Activated T-cell treated with anti-CD3 and anti-CD28 coated beads, Interleukin-2, amount 50 U/mL, for 24 hours (primary cell): ENCODE measurements around the gene TBXA2R.
"Not testable (repeated sequence)": the region's sequence is repeated elsewhere in the genome, so short reads cannot be mapped to it uniquely, and the experiment has no call there.

ENCODE experiments used
- DNase-seq: peaks from one replicate; pipeline ENCODE4 v3.0.0-alpha.2; 2020
- H3K27ac Mint-ChIP-seq: 2 replicates; pipeline ENCODE4 v1.8.0; 2020; ENCODE audit warnings: mild to moderate bottlenecking, mixed read lengths
- H3K27me3 Mint-ChIP-seq: 2 replicates; pipeline ENCODE4 v1.8.0; 2020; ENCODE audit warnings: mixed read lengths
- H3K36me3 Mint-ChIP-seq: 2 replicates; pipeline ENCODE4 v1.8.0; 2020; ENCODE audit warnings: low read depth, mixed read lengths
- H3K4me1 Mint-ChIP-seq: 2 replicates; pipeline ENCODE4 v1.8.0; 2020; ENCODE audit warnings: low read depth, mixed read lengths
- H3K4me3 Mint-ChIP-seq: 2 replicates; pipeline ENCODE4 v1.8.0; 2020; ENCODE audit warnings: mild to moderate bottlenecking, moderate library complexity, mixed read lengths
- H3K9me3 Mint-ChIP-seq: 2 replicates; pipeline ENCODE4 v1.8.0; 2020; ENCODE audit warnings: mixed read lengths

TBXA2R gene

GRCh38 chr19:3589949-3590348 lies 16.7 kb downstream of the TBXA2R start:
- DNase-seq = no peak
- Mint-ChIP-seq H3K27me3 (no peaks in the 10 kb centered on the region), H3K9me3 (no peaks in the 10 kb centered on the region), H3K27ac (no peak overlapping the region), H3K4me3 (no peak overlapping the region), H3K4me1 (no peaks in the 10 kb centered on the region), H3K36me3 (no peaks in the 10 kb centered on the region)

- Mint-ChIP-seq H3K27me3 (no peaks in the 10 kb centered on the region), H3K27ac (no peak overlapping the region), H3K4me1 (no peaks in the 10 kb centered on the region), H3K4me3 (no peak overlapping the region), H3K9me3 (no peaks in the 10 kb centered on the region), H3K36me3 (no peaks in the 10 kb centered on the region)
- DNase-seq = no peak
Observed at GRCh38 chr19:3589439-3589838, 17.2 kb downstream of the TBXA2R start.

- Mint-ChIP-seq H3K9me3 (no peaks in the 10 kb centered on the region), H3K36me3 (no peaks in the 10 kb centered on the region), H3K27me3 (no peaks in the 10 kb centered on the region), H3K27ac (no peak overlapping the region), H3K4me1 (no peaks in the 10 kb centered on the region), H3K4me3 (no peak overlapping the region)
- no peak for DNase-seq
Observed at GRCh38 chr19:3586707-3587346, 19.8 kb downstream of the TBXA2R start.

DNA sequence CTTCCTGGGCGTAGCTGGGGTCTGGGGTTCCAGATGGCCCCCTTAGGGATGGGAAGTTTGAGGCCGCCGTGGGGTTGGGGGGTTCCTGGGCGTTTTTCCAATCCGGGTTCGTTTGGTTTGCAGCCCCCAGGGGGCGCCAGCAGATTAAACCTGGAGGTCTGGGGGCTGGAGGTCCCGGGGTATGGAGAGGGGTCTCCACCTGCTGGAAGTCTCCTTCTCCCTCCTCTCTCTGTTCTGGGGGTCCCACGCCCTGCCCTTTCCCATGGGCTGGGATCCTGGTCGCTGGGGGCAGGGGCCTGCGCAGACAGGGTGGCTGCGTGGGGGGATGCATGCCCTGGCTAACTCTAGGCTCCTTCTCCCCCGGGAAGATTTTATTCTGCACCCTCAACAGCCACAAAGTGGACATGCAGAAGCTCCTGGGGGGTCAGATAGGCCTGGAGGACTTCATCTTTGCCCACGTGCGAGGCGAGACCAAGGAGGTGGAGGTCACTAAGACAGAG lies 20.5 kb downstream of the TBXA2R start:
- no peaks in the 10 kb centered on the region for H3K4me1 Mint-ChIP-seq

DNA sequence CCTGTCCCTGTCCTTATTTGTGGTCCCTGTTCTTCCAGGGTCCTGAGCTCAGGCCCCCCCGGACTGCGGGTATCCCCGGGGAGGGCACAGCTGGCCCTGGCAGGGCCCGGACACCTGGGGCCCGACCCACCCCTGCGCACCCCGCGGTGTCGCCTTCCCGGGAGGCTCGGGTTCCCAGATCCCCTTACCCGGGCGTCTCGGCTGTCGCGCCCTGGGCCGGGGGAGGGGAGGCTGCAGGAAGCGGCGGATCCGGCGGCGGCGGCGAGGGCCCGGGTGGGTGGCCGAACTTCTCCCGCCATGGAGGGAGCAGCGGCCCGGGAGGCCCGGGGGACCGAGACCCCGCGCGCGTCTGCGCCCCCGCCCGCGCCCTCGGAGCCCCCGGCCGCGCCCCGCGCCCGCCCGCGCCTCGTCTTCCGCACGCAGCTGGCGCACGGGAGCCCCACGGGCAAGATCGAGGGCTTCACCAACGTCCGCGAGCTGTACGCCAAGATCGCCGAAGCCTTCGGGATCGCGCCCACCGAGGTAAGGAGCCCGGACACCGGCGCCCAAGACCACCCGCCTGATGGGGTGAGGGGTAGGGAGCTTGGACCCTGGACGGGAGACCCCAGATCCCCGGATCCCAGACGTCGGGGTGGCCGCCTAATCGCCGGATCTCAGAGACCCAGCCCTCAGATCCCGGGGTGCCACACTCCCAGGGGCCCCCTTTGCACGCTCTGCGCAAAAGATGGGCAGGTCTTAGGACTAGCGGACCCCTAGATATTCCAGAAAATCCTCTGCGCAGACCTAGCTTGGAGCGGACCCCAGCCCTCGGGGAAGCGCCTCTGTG lies 21.2 kb downstream of the TBXA2R start, which contains the start of gene GIPC3:
Gene GIPC3 (plus strand): TSS at position 178 of the 826 bp plus-strand sequence. CDS start 120 bp downstream, at position 298.
- Mint-ChIP-seq H3K4me1 (no peaks in the 10 kb centered on the region), H3K9me3 (no peaks in the 10 kb centered on the region), H3K4me3 (peak within 1 kb of the TSS; percentile 38), H3K27ac (no peak within 1 kb of the TSS), H3K36me3 (no peaks in the 10 kb centered on the region), H3K27me3 (no peaks in the 10 kb centered on the region)
- DNase-seq = peak; percentile 49

More for the DNA sequence above, 20.5 kb downstream of the TBXA2R start:
- Mint-ChIP-seq H3K4me3 (peak overlapping the region; percentile 38), H3K27ac (no peak overlapping the region), H3K27me3 (no peaks in the 10 kb centered on the region), H3K36me3 (no peaks in the 10 kb centered on the region), H3K9me3 (no peaks in the 10 kb centered on the region)
- DNase-seq = peak; percentile 63

DNA sequence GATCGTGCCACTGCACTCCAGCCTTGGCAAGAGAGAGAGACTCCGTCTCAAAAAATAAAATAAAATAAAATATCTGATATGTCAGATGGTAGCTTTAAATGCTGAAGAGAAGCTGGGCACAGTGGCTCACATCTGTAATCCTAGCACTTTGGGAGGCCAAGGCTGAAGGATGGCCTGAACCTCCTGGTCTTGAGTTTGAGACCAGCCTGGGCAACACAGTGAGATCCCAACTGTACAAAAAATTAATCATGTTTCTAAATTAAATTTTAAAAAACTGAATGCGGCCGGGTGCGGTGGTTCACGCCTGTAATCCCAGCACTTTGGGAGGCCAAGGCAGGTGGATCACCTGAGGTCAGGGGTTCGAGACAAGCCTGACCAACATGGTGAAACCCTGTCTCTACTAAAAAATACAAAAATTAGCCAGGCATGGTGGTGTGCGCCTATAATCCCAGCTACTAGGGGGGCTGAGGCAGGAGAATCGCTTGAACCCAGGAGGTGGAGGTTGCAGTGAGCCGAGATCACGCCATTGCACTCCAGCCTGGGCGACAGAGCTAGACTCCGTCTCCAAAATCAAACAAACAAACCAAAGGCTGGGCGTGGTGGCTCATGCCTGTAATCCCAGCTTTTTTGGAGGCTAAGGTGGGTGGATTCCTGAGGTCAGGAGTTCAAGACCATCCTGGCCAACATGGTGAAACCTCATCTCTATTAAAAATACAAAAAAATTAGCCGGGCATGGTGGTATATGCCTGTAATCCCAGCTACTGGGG lies 22.5 kb downstream of the TBXA2R start:
- H3K4me3 Mint-ChIP-seq, H3K9me3 Mint-ChIP-seq, H3K36me3 Mint-ChIP-seq, H3K27ac Mint-ChIP-seq, H3K4me1 Mint-ChIP-seq, H3K27me3 Mint-ChIP-seq, DNase-seq: not testable (repeated sequence)

GRCh38 chr19:3581792-3582191 lies 24.9 kb downstream of the TBXA2R start:
- not testable (repeated sequence) for H3K4me1 Mint-ChIP-seq, H3K36me3 Mint-ChIP-seq, H3K9me3 Mint-ChIP-seq, H3K4me3 Mint-ChIP-seq, DNase-seq, H3K27me3 Mint-ChIP-seq, H3K27ac Mint-ChIP-seq

DNA sequence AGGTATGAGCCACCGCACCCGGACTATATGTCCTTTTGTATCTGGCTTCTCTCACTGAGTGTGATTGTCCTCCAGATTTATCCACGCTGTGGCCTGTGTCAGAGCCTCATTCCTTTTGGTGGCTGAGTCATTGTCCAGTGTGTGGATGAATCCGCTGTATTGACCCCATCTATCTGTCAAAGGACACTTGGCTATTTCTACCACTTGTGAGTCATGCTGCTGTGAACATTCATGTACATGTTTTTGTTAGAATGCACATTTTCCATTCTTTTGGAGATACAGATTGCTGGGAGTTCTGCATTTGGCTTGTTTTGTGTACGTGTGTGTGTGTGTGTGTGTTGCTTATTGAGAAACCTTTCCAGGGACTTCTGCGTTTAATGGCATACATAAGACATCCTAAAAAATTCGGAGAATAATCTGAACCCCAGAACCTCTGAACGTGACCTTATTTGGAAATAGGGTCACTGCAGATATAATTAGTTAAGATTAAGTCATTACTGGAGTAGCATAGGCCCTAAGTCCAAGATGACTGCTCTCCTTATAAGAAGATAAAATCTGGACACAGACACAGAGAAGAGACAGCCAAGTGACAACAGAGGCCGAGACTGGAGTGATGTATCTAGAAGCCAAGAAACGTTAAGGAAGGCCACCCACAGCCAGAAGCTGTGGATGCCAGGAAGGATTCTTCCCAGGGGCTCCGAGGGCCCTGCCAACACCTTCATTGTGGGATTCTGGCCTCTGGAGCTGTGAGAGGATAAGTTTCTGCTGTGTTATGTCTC lies 26.3 kb downstream of the TBXA2R start:
- Mint-ChIP-seq H3K9me3 (no peaks in the 10 kb centered on the region), H3K4me3 (no peak overlapping the region), H3K4me1 (no peaks in the 10 kb centered on the region), H3K36me3 (peaks cover 18% of the 10 kb centered on the region), H3K27ac (no peak overlapping the region), H3K27me3 (no peaks in the 10 kb centered on the region)
- no peak for DNase-seq

DNA sequence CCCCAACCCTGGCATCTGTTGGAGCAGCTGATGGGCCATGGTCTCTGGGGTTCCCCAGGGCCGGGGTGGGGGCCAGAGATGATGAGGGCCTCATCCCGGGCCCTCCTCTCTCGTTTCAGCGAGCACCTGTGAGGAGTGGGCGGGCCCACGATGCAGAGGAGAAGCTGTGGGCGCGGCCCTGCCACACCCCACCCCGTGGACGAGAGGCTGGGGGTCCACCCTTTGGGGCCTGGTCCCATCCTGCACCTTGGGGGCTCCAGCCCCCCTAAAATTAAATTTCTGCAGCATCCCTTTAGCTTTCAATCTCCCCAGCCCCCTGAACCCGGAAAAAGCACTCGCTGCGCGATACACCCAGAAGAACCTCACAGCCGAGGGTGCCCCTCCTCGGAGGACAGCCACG lies 28.3 kb downstream of the TBXA2R start:
- Mint-ChIP-seq H3K27me3 (no peaks in the 10 kb centered on the region), H3K4me1 (peaks cover 3% of the 10 kb centered on the region), H3K9me3 (no peaks in the 10 kb centered on the region), H3K27ac (no peak overlapping the region), H3K4me3 (no peak overlapping the region), H3K36me3 (peaks cover 30% of the 10 kb centered on the region)
- no peak for DNase-seq

DNA sequence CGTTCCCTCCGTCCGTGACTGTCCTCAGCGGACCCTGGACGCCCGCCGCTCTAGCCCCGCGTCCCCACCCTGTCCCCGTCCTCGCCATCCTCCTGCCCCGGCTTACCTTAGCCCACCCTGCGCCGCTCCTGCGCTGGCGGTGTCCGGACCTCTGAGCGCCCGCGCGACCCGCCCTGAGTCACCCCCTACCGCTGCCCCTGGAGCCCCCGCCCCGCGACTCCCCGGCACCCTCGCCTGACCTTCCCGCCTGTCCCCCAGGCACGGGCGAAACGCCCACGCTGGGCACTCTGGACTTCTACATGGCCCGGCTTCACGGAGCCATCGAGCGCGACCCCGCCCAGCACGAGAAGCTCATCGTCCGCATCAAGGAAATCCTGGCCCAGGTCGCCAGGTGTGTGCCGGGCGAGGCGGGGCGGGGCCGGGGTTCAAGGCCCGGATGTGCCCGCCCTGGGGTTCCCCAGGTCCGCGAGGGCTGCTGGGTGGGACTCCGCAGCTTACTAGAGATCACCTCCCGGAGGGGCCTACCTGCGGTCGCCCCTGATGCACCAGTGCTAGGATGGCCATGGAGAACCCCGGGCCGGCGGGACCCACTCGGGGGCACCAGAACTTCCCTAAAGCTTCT lies 28.8 kb downstream of the TBXA2R start:
- no peak overlapping the region for H3K27ac Mint-ChIP-seq
- no peaks in the 10 kb centered on the region for H3K9me3 Mint-ChIP-seq
- peaks cover 30% of the 10 kb centered on the region for H3K36me3 Mint-ChIP-seq
- no peak for DNase-seq
- peaks cover 3% of the 10 kb centered on the region for H3K4me1 Mint-ChIP-seq
- H3K27me3 Mint-ChIP-seq = no peaks in the 10 kb centered on the region
- H3K4me3 Mint-ChIP-seq = no peak overlapping the region

GRCh38 chr19:3576696-3577443 lies 29.8 kb downstream of the TBXA2R start:
- DNase-seq = no peak
- no peak overlapping the region for H3K4me3 Mint-ChIP-seq
- peaks cover 30% of the 10 kb centered on the region for H3K36me3 Mint-ChIP-seq
- H3K9me3 Mint-ChIP-seq = no peaks in the 10 kb centered on the region
- H3K4me1 Mint-ChIP-seq = peaks cover 8% of the 10 kb centered on the region
- no peak overlapping the region for H3K27ac Mint-ChIP-seq
- no peaks in the 10 kb centered on the region for H3K27me3 Mint-ChIP-seq

DNA sequence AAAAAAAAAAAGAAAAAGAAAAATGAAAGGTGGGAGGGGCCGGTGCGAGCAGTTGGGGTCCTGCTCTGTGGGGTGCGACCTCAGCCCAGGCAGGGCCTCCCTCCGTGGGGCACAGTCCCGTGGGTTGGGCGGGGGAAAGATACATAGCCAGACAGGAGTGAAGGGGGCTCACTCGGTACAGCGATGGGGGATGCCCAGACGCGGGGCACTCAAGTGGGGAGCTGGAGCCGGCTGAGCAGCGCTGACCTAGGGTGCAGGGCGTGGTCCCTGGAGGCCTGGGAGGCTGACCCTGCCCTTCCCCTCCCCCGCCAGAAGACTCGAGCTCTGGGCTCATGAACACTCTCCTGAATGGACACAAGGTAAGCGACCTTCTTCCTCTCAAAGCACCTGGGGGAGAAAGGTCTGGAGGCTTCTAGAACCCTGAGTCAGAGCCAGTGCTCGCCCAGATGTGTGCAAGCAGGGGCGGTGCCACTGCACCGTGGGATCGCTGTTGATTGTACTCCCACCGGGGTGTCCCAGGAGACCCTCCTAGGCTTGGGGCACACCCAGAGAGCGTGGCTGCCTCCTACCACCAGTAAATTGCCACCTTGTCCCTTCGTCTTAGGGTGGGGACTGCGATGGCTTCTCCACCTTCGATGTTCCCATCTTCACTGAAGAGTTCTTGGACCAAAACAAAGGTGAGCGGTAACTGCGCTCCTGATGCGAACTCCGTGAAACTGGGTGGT lies 30.6 kb downstream of the TBXA2R start:
- H3K27me3 Mint-ChIP-seq = no peaks in the 10 kb centered on the region
- H3K4me3 Mint-ChIP-seq = no peak overlapping the region
- no peak overlapping the region for H3K27ac Mint-ChIP-seq
- H3K36me3 Mint-ChIP-seq = peaks cover 30% of the 10 kb centered on the region
- no peak for DNase-seq
- H3K4me1 Mint-ChIP-seq = peaks cover 12% of the 10 kb centered on the region
- no peaks in the 10 kb centered on the region for H3K9me3 Mint-ChIP-seq
